Medulla oblongata (tissue), 1 donor: ENCODE measurements around the gene LARP4B.

ENCODE experiments used
- DNase-seq: peaks from one replicate; pipeline ENCODE4 v3.0.0-alpha.2; 2015; ENCODE audit errors: extremely low spot score

LARP4B gene

GRCh38 chr10:787933-788651, 143.4 kb downstream of the LARP4B start:
- DNase-seq, result no peak

GRCh38 chr10:786633-787474, 144.7 kb downstream of the LARP4B start:
- no peak for DNase-seq

- DNase-seq, result no peak
Observed at GRCh38 chr10:785861-786214, 145.7 kb downstream of the LARP4B start.

GRCh38 chr10:785089-785860, 146.2 kb downstream of the LARP4B start:
- no peak for DNase-seq

DNA sequence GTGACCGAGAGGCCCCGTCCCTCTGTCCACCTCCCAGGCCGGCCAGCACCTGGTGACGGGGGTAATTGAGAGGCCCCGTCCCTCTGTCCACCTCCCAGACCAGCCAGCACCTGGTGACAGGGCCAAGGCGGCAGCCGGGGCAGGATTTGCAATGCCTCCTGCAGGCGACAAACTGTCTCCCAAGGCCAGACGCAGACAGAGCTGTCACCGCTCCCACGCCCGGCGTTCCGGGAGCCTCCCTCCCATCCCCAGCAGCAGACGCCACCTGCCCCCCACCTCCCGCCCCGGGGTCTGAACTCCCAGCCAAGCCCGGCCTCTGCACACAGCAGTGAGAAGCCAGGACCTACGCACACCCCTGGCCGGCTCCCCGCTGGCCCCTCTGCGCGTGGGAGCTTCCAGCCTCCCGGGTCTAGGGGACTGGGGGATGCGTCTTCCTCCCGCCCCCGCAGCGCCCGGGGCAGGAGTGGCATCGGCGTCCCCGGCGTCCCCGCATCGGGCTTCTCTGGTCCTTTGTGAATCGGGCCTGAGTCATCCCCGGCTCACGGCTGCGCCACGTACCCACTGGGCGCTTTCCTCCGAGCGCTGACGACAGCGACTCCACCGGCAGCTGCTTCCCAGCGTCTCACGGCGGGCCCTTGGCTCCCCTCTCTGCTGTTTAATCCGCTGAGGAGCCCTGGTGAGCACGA, 147.0 kb downstream of the LARP4B start:
- peak; percentile 37 for DNase-seq

DNA sequence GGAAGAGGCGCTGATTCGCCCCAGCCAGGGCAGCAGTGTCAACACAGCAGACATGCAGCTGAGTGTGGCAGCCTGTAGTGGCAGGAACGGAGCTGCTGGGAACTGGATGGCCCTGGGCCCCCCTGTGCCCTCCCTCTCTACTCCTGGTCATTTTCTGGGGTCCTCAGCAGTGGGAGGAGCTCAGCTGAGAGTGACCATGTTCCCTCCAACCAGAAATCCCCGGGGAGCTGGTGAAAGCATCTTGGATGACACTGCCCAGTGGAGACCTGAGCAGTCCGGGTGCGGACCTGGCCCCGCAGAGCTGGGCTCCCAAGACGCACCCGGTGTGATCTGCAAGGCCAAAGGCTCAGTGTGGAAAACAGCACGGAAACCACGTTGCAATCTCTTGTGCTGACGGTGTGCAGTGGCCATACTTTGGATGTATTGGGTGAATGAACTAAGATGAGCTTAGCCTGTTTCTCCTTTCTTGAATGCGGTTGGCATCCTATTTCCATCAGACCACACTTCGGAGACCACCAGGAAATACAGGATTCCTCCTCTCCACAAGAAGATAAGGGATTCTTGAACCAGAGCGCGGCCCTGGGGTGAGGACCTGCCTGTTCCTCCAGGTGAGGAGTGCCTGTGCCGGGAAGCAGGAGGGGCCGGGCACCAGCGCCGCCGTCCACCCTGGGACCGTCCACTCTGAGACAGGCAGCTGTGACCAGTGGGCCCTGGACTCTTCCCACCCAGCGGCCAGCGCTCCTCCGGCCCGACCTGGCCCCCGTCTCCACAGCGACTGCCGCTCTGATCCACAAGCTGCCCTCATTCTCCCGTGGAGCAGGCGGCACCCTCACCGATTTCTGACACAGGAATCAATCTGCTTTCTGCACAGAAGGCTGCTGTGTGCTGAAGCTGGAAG, 148.5 kb downstream of the LARP4B start:
- DNase-seq, result no peak

DNA sequence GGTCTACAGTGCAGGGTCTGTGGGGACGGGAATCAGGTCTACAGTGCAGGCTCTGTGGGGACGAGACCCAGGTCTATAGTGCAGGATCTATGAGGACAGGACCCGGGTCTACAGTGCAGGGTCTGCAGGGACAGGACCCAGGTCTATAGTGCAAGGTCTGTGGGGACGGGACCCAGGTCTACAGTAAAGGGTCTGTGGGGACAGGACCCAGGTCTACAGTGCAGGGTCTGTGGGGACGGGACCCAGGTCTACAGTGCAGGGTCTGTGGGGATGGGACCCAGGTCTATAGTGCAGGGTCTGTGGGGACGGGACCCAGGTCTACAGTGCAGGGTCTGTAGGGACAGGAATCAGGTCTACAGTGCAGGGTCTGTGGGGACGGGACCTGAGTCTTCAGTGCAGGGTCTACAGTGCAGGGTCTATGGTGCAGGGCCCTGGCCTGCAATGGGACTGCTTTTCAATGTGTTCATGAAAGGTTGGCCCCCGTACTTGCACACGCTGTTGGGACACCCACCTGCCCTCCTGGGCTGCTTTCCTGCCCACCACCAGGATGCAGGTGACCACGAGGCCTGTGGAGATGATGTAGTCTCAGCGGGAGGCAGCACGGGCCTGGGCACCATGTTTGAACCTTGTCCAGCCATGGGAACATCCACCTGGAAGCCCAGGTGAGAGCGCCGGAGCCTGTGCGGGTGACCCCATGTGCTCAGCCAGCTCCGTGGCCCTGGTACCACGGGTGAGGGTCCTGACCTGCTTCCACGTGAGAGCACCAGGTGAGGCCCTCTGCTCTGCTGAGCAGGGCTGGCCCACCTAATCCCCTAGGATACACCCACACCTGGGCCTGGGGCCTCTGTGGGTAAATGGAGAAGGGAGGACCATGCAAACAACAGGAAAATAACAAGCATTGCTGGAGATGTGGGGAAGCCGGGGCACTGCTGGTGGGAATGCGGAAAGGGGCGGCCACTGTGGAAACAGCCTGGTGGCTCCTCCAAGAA, 150.7 kb downstream of the LARP4B start:
- DNase-seq, result no peak

GRCh38 chr10:778626-779330, 152.7 kb downstream of the LARP4B start:
- no peak for DNase-seq

DNA sequence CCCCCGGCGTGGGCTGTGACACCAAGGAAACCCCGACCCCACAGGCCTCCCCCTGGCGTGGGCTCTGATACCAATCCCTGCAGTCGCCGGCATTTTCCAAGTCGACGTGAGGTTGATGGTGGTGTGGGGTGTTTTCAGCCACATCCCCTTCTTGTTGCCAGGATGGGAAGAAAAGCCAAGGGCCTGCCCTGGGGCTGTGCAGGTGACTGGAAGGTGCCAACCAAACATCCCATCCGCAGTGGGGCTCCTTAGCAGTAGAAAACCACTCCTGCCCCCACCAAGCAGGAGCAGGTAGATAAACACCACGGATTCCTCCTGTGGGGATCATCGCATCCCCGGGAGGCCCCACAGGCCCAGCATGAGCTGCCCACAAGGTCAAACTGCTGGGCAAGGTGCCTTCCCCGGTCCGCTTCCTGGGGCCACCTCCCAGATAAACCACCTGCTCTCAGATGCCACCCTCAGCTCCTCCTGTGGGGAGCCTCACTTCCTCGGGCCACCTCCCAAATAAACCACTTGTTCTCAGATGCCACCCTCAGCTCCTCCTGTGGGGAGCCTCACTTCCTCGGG, 153.5 kb downstream of the LARP4B start:
- no peak for DNase-seq

DNA sequence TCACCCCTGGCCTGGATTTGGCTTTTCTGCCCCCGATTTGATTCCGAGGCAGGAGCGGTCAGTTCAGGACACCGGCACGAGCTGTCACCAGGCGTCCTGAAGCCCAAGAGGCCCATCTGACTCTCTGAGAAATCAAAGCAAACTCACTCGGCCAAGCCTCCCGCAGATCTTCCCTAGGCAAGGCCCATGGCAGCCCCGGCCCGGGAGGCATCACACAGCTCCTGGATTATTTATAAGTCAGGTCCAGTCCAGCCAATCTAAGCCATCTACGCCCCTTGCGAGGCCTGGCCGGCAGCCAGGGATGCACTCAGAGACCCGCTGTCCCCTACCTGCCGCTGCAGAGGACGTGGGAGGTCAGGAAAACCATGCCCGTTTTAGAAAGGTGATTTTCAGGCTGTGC, 154.7 kb downstream of the LARP4B start:
- DNase-seq, result no peak

DNA sequence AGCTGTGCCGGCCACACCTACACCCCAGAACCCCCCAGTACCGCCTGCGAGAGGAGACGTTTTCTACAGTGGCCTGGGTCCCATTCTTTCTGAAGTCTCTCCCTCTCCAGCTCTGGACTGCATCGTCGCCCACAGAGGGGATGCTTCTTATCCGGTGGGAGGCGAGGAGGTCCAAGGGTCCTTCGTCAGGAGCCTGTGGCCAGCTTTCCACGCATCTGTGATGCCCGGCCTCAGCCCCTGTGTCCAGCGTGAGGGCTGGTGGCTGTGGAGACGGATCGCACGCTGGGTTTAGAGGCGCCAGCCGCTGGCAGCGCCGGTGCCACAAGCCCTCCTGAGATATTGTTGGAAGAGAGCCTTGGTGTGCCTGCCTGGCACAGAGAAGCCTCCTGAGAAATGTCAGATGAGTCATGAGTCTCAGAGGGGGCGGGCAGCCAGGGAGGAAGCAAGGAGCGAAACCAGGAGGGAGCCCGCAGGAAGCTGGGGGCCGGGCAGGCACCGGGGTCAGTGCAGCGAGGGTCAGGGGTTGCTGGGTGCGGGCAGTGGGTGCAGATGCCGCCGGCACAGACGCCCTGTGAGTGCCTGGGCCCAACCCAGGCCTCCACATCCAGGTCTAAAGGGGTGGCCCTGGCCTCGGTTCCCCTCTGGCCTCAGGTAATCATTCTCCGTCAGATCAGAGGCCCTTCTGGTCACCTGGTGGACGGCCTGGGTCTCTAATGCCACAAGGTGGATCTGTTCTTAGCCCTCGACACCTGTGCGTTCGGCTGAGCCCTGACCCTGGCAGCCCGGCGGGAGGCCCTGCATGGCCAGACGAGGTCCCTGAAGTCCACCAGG, 156.0 kb downstream of the LARP4B start:
- no peak for DNase-seq

DNA sequence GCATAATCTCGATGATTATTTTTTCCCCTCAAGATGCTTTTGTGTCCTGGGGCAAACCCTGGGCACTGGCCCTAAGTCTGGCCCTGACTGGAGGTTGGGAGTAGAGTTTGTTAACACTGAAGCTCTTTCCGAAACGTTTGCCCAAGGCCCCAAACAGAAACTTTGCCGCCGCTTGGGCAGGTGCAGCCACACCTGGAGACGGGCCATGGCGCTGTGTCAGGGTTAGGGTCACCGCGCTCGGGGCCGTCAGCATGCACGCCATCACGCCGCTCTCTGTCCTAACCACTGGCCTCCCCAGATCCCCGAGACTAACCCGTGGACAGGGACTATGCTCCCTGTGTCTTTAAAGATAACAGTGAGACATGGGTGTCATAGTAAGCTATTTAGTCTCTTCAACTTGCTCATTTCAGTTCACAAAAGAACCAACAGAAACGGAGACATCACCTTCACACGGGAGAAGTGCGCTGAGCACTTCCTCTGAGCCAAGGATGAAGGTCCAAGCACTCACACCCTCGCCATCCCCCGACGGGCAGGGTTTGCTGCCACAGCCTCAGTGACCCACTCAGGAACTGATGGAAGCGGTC, 156.8 kb downstream of the LARP4B start:
- no peak for DNase-seq

- no peak for DNase-seq
Observed at GRCh38 chr10:774223-774622, 157.3 kb downstream of the LARP4B start.

DNA sequence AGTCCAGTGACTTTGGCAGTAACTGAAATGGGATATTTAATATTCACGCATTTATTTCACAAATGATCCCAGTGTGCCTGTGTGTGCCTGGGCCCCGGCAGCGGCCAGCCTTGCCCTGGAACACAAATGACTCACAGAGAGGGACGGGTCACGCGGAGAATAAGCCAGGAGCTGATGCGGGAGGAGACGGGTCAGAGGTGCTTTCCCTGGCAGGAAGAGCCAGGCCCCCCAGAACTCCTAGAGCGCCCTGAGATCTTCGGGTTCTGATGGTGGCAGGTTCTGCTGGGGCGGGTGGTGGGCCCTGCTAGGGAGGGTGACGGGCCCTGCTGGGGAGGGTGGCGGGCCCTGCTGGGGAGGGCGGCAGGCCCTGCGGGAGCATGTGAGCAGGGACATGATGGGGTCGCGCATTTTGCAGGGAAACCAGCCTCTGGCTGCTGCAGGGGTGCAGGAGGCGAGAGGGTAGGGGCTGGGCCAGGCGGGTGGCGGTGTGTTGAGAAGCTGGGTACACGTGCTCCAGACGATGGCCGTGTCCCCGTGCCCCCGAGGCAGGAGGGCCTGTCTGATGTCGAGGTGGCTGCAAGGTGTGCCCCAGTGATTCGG, 157.8 kb downstream of the LARP4B start:
- DNase-seq, result no peak

DNA sequence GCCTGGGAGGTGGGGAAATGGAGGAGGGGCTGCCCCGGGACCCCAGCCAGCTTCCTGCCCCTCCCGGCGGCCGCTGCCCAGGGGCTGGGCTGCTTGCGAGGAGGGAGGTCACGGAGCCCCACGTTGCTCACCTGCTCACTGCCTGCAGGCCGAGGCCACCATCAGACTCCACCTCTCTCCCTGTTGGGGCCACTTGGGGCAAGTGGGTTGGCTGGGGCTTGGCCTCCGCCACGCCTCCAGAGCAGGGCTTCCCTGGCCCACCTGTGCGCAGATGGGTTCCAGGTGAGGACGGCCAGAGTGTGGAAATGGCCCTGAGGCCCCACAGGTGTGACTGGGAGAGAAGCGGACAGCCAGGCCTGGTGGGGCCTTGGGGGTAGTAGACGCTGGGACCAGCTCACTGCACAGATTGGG, 159.3 kb downstream of the LARP4B start:
- DNase-seq, result no peak

DNA sequence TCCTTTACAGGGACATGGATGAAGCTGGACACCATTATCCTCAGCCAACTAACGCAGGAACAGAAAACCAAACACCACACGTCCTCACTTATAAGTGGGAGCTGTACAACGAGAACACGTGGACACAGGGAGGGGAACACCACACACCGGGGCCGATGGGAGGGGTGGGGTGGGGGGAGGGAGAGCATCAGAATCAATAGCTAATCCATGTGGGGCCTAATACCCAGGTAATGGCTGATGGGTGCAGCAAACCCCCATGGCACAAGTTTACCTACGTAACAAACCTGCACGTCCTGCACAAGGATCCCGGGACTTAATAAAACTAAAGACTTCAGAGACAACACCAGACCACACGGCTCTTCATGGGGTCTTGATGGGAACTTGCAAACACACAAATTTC, 159.9 kb downstream of the LARP4B start:
- DNase-seq, result no peak

DNA sequence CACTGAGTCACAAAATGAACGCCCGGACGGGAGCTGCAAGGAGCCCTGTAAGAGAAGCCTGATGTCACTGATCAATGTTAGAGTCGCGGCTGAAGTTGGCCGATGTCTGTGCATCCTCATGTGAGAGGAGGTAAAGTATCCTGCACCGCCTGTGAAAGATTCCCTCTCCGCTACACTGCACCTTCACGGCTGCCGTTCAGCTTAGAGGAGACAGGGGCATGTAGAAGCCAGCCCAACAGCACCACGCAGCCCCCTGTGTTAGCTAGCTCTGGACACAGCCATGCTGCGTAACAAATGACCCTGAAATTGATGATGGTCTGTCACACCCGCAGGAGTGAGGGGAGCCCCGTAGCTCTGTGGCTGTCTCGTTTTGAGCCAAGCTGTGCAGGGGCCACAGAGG, 160.5 kb downstream of the LARP4B start:
- DNase-seq, result no peak
